Natural killer cell (primary cell): Measurements from ENCODE around the gene MGME1. TPM values are rescaled to one million over a fixed set of nuclear protein-coding genes. Genes with fewer than 3 reads are reported as not detected.
A peak's percentile ranks its signal among the peaks of the same experiment; 100 is the strongest.

Experiments used
- ATAC-seq, 3 donors: fragments of 150-1000 bp in 2 of 3; fragments of 200-7000 bp in 1 of 3; cut with Tn5 transposase; 1 replicate in 1 of 3; 2 replicates in 2 of 3; pipeline ENCODE4 v1.10.0; 2021; ENCODE audit warnings: mild to moderate bottlenecking in 2 of 3, moderate library complexity in 2 of 3
- DNase-seq, 2 donors: peaks; one replicate each; pipeline versions ENCODE4 v3.0.0 to v3.0.0-alpha.2; 2013 to 2021; ENCODE audit warnings: mixed read lengths in 1 of 2
- H3K27ac ChIP-seq: one replicate; pipeline ENCODE4 v1.5.1; 2013; ENCODE audit warnings: mild to moderate bottlenecking, low read length
- H3K27me3 ChIP-seq: one replicate; pipeline ENCODE4 v1.6.1; 2013; ENCODE audit warnings: low read length; ENCODE audit not compliant: control insufficient read depth, insufficient read depth
- H3K36me3 ChIP-seq: one replicate; pipeline ENCODE4 v1.6.1; 2013; ENCODE audit warnings: low read length; ENCODE audit not compliant: control insufficient read depth, insufficient read depth
- H3K4me1 ChIP-seq: one replicate; pipeline ENCODE4 v1.6.1; 2013; ENCODE audit warnings: low read length; ENCODE audit not compliant: control insufficient read depth, insufficient read depth
- H3K4me3 ChIP-seq: one replicate; pipeline ENCODE4 v1.5.1; 2013; ENCODE audit warnings: low read length
- H3K9me3 ChIP-seq: one replicate; pipeline ENCODE4 v1.6.1; 2013; ENCODE audit warnings: low read length; ENCODE audit not compliant: control insufficient read depth, insufficient read depth
- H3K27ac Mint-ChIP-seq, 2 donors: one replicate each; pipeline ENCODE4 v1.8.0; 2022; ENCODE audit warnings: mild to moderate bottlenecking in 2 of 2, mixed read lengths in 2 of 2, moderate library complexity in 1 of 2
- H3K27me3 Mint-ChIP-seq, 2 donors: one replicate each; pipeline ENCODE4 v1.8.0; 2022; ENCODE audit warnings: low read depth in 2 of 2, mixed read lengths in 2 of 2
- H3K36me3 Mint-ChIP-seq: one replicate; pipeline ENCODE4 v1.8.0; 2022; ENCODE audit warnings: mixed read lengths
- H3K4me1 Mint-ChIP-seq, 2 donors: one replicate each; pipeline ENCODE4 v1.8.0; 2022; ENCODE audit warnings: mixed read lengths in 2 of 2
- H3K4me3 Mint-ChIP-seq: one replicate; pipeline ENCODE4 v1.8.0; 2022; ENCODE audit warnings: mild to moderate bottlenecking, moderate library complexity, mixed read lengths
- H3K9me3 Mint-ChIP-seq, 2 donors: one replicate each; pipeline ENCODE4 v1.8.0; 2022; ENCODE audit warnings: mixed read lengths in 2 of 2
- WGBS: methylation state at CpG from one replicate; pipeline ENCODE4 v1.1.7; 2013; ENCODE audit warnings: missing lambda C conversion rate; ENCODE audit not compliant: insufficient coverage; 5-methylcytosine and 5-hydroxymethylcytosine counted together
- intact Hi-C: fragments of 100-400 bp; cut with micrococcal nuclease; formaldehyde crosslinking; loops from one replicate; pipeline ENCODE4 v1.14.2; 2022
- total RNA-seq, 4 donors: library from RNA; stranded (reverse); fragments of 120-200 nt in 1 of 4; gene quantifications; one replicate each; pipeline versions ENCODE4 v1.2.3 to v1.2.4, GENCODE V29; 2013 to 2022
- TF ChIP-seq, protein P1 (sequence below): fragments of 200-600 bp; IDR thresholded peaks from one replicate; pipeline ENCODE4 v1.8.0; 2022; ENCODE audit warnings: antibody characterized with exemption

The MGME1 gene
- total RNA-seq, 3 donors from 2014 or later (not counting 1 experiment from before 2014, with no cell fraction given) = 10.3 to 25.1 (median 13.0) TPM

DNA sequence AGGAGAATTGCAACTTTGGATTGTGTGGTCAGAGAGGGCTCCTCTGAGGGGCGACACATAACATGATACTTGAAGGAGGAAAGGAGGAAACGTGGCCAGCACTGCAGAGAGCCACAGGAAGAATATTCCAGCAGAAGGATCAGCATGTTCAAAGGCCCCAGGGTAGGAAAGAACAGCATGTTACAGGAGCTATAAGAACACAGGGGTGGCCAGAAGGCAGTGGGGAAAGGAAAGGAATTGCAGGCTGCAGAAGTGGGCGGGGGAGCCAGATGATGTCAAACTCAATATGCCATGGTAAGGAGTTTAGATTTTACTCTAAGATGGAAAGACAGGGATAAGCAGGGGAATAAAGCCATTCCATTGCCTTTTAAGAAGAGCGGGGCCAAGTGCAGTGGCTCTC lies 30.7 kb downstream of the MGME1 start:
- TF ChIP-seq, protein P1, sequence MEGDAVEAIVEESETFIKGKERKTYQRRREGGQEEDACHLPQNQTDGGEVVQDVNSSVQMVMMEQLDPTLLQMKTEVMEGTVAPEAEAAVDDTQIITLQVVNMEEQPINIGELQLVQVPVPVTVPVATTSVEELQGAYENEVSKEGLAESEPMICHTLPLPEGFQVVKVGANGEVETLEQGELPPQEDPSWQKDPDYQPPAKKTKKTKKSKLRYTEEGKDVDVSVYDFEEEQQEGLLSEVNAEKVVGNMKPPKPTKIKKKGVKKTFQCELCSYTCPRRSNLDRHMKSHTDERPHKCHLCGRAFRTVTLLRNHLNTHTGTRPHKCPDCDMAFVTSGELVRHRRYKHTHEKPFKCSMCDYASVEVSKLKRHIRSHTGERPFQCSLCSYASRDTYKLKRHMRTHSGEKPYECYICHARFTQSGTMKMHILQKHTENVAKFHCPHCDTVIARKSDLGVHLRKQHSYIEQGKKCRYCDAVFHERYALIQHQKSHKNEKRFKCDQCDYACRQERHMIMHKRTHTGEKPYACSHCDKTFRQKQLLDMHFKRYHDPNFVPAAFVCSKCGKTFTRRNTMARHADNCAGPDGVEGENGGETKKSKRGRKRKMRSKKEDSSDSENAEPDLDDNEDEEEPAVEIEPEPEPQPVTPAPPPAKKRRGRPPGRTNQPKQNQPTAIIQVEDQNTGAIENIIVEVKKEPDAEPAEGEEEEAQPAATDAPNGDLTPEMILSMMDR = no peak
- H3K27me3 ChIP-seq = no peaks in the 10 kb centered on the region
- H3K4me1 ChIP-seq = peaks cover 8% of the 10 kb centered on the region
- H3K27ac Mint-ChIP-seq = no peak overlapping the region
- no peaks in the 10 kb centered on the region for H3K36me3 ChIP-seq
- WGBS = 85% methylated on average over 4 of the region's 4 CpGs
- no peaks in the 10 kb centered on the region for H3K9me3 Mint-ChIP-seq
- intact Hi-C loops = loop anchor here (5.0 to 10.0 kb wide), 2 partner anchors 42 to 315 kb away; partner anchors contain the start of gene RRBP1
- H3K27me3 Mint-ChIP-seq = peaks cover 0 to 10% of the 10 kb centered on the region in 2 donors
- H3K9me3 ChIP-seq = no peaks in the 10 kb centered on the region
- no peaks in the 10 kb centered on the region for H3K36me3 Mint-ChIP-seq
- no peak overlapping the region for H3K4me3 Mint-ChIP-seq
- no peak overlapping the region for H3K4me3 ChIP-seq
- DNase-seq = no peak
- peaks cover 6 to 7% of the 10 kb centered on the region in 2 donors for H3K4me1 Mint-ChIP-seq
- no peak overlapping the region for H3K27ac ChIP-seq
- ATAC-seq = no peak

DNA sequence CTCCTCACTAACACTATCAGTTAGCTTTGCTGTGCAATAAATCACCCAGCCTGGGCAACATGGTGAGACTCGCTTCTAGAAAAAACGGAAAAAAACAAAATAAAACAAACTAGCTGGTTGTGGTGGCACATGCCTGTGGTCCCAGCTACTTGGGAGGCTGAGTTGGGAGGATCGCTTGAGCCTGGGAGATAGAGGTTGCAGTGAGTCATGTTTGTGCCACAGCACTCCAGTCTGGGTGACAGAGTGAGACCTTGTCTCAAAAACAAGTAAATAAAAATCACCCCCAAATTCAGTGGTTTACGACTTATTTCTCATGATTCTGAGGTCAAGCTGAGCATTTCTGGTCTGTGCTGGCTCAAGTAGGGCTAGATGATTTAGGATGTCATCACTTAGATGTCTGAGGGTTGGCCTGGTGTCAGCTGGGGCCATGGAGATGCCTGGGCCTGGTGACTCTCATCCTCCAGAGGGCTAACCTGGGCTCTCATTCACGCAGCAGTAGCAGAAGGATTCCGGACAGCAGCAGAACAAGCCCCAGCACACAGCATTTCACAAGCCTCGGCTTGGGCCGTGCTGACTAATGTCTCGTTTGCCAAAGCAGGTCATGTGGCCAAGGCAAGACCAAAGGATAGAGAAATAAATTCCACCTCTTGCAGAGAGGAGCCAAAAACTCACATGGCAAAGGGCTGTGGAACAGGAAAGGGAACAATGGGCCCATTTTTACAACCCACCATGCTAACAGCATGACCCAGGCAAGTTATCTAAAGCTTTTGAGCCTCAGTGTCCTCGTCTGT lies 32.5 kb downstream of the MGME1 start:
- ATAC-seq (no peak), DNase-seq (no peak)
- Histone ChIP-seq H3K4me3 (no peak overlapping the region), H3K27ac (no peak overlapping the region), H3K27me3 (no peaks in the 10 kb centered on the region), H3K36me3 (no peaks in the 10 kb centered on the region), H3K4me1 (peaks cover 12% of the 10 kb centered on the region), H3K9me3 (no peaks in the 10 kb centered on the region)
- Mint-ChIP-seq H3K27me3 (peaks cover 0 to 10% of the 10 kb centered on the region in 2 donors), H3K4me3 (no peak overlapping the region), H3K4me1 (peaks cover under 1% of the 10 kb centered on the region in 2 donors), H3K9me3 (no peaks in the 10 kb centered on the region), H3K27ac (no peak overlapping the region), H3K36me3 (no peaks in the 10 kb centered on the region)
- 92% methylated on average over 8 of the region's 10 CpGs for WGBS
- TF ChIP-seq, protein P1 = no peak
- intact Hi-C loops = no loop called here

DNA sequence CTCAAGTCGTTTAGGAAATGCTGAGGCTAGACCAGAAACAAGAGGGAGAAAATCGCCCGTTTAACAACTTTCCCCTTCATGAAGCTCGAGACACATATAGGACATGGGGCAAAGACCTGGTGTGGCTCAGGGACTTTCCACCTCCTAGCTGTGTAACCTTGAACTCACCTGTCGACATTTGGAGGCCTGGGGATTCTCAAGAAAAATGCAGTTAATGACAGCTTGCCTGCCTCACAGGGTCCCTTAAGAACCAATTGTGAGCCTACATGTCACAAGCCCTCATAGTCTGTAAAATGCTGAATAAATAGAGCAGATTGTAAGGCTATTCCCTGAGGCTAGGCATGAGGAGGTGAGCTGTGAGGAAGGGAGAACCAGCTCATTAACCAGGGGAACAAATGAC lies 35.1 kb downstream of the MGME1 start:
- TF ChIP-seq, protein P1 = no peak
- Histone ChIP-seq H3K4me1 (peaks cover 11% of the 10 kb centered on the region), H3K27me3 (no peaks in the 10 kb centered on the region), H3K27ac (peak overlapping the region; percentile 38), H3K9me3 (no peaks in the 10 kb centered on the region), H3K36me3 (no peaks in the 10 kb centered on the region), H3K4me3 (no peak overlapping the region)
- Mint-ChIP-seq H3K27ac (no peak overlapping the region), H3K36me3 (no peaks in the 10 kb centered on the region), H3K9me3 (no peaks in the 10 kb centered on the region), H3K4me3 (no peak overlapping the region), H3K4me1 (no peaks in the 10 kb centered on the region), H3K27me3 (peaks cover 0 to 4% of the 10 kb centered on the region in 2 donors)
- DNase-seq (no peak), ATAC-seq (no peak)
- intact Hi-C loops = no loop called here
- WGBS = 68% methylated on average over 5 of the region's 5 CpGs
